H9 (cell line): ENCODE results near the gene NUBP1. TPM values are rescaled to one million over a fixed set of nuclear protein-coding genes. Genes with fewer than 3 reads are reported as not detected.

Experiments
- DNase-seq: peaks from one replicate; pipeline ENCODE4 v3.0.0-alpha.2; 2017
- H2AFZ ChIP-seq: one replicate; pipeline ENCODE4 v1.6.1; 2013; ENCODE audit warnings: mild to moderate bottlenecking, low read length, control low read depth, moderate library complexity
- H2AK5ac ChIP-seq: 2 replicates; pipeline ENCODE4 v1.6.1; 2013; ENCODE audit warnings: low read length, control low read depth, mixed read lengths; ENCODE audit not compliant: insufficient read length
- H2BK120ac ChIP-seq: one replicate; pipeline ENCODE4 v1.6.1; 2013; ENCODE audit warnings: low read depth, mild to moderate bottlenecking, low read length, control low read depth, inconsistent platforms; ENCODE audit not compliant: poor library complexity, severe bottlenecking
- H2BK12ac ChIP-seq: 2 replicates; pipeline ENCODE4 v1.6.1; 2013; ENCODE audit warnings: low read length, control low read depth, mixed read lengths, low read depth; ENCODE audit not compliant: insufficient read length
- H2BK15ac ChIP-seq: 2 replicates; pipeline ENCODE4 v1.6.1; 2013; ENCODE audit warnings: low read depth, low read length, control low read depth
- H2BK20ac ChIP-seq: one replicate; pipeline ENCODE4 v1.6.1; 2013; ENCODE audit warnings: low read depth, mild to moderate bottlenecking, low read length, control low read depth, inconsistent platforms; ENCODE audit not compliant: poor library complexity, severe bottlenecking
- H2BK5ac ChIP-seq: 2 replicates; pipeline ENCODE4 v1.6.1; 2013; ENCODE audit warnings: low read length, control low read depth, mixed read lengths; ENCODE audit not compliant: insufficient read length
- H3K14ac ChIP-seq: 2 replicates; pipeline ENCODE4 v1.6.1; 2013; ENCODE audit warnings: low read length, control low read depth; ENCODE audit not compliant: insufficient read depth
- H3K18ac ChIP-seq: 2 replicates; pipeline ENCODE4 v1.6.1; 2013; ENCODE audit warnings: low read depth, mild to moderate bottlenecking, mixed read lengths, low read length, control low read depth; ENCODE audit not compliant: insufficient read length
- H3K23ac ChIP-seq: 2 replicates; pipeline ENCODE4 v1.6.1; 2013; ENCODE audit warnings: low read length, control low read depth, mixed read lengths, low read depth; ENCODE audit not compliant: insufficient read length
- H3K23me2 ChIP-seq: 2 replicates; pipeline ENCODE4 v1.6.1; 2013; ENCODE audit warnings: low read depth, mild to moderate bottlenecking, mixed read lengths, low read length, control low read depth; ENCODE audit not compliant: insufficient read length, poor library complexity, severe bottlenecking
- H3K27ac ChIP-seq: 2 replicates; pipeline ENCODE4 v1.5.1; 2013; ENCODE audit warnings: low read length, control low read depth, mixed read lengths, low read depth; ENCODE audit not compliant: insufficient read length
- H3K27me3 ChIP-seq: 2 replicates; pipeline ENCODE4 v1.6.1; 2013; ENCODE audit warnings: low read length, control low read depth, inconsistent platforms; ENCODE audit not compliant: insufficient read depth
- H3K4ac ChIP-seq: 2 replicates; pipeline ENCODE4 v1.6.1; 2013; ENCODE audit warnings: low read depth, mild to moderate bottlenecking, control low read depth, inconsistent platforms, low read length, moderate library complexity
- H3K4me1 ChIP-seq: 2 replicates; pipeline ENCODE4 v1.6.1; 2013; ENCODE audit warnings: low read length, control low read depth, inconsistent platforms; ENCODE audit not compliant: insufficient read depth
- H3K4me2 ChIP-seq: 2 replicates; pipeline ENCODE4 v1.6.1; 2013; ENCODE audit warnings: low read length, control low read depth, mixed read lengths; ENCODE audit not compliant: insufficient read length, insufficient read depth
- H3K56ac ChIP-seq: 2 replicates; pipeline ENCODE4 v1.6.1; 2013; ENCODE audit warnings: low read depth, mild to moderate bottlenecking, mixed read lengths, low read length, control low read depth; ENCODE audit not compliant: insufficient read length
- H3K79me1 ChIP-seq: 2 replicates; pipeline ENCODE4 v1.6.1; 2013; ENCODE audit warnings: low read depth, mild to moderate bottlenecking, moderate library complexity, low read length, control low read depth, inconsistent platforms; ENCODE audit not compliant: insufficient read depth, poor library complexity, severe bottlenecking
- H3K79me2 ChIP-seq: 2 replicates; pipeline ENCODE4 v1.6.1; 2013; ENCODE audit warnings: low read length, control low read depth, inconsistent platforms; ENCODE audit not compliant: insufficient read depth
- H3K9ac ChIP-seq: 2 replicates; pipeline ENCODE4 v1.6.1; 2013; ENCODE audit warnings: low read length, control low read depth, mixed read lengths; ENCODE audit not compliant: insufficient read length; ENCODE audit errors: extremely low read depth
- H3K9me3 ChIP-seq: one replicate; pipeline ENCODE4 v1.6.1; 2013; ENCODE audit warnings: low read depth, low read length, inconsistent platforms; ENCODE audit not compliant: control insufficient read depth
- H3T11ph ChIP-seq: one replicate; pipeline ENCODE4 v1.6.1; 2013; ENCODE audit warnings: mild to moderate bottlenecking, low read length, control low read depth, inconsistent platforms
- H4K20me1 ChIP-seq: one replicate; pipeline ENCODE4 v1.6.1; 2013; ENCODE audit not compliant: control insufficient read depth, insufficient read length, insufficient read depth
- H4K5ac ChIP-seq: 2 replicates; pipeline ENCODE4 v1.6.1; 2013; ENCODE audit warnings: low read depth, mild to moderate bottlenecking, mixed read lengths, low read length, control low read depth; ENCODE audit not compliant: insufficient read length
- H4K8ac ChIP-seq: replicated peaks from 2 replicates; pipeline ENCODE4 v1.6.1; 2013; ENCODE audit warnings: low read length, control low read depth, mixed read lengths, low read depth; ENCODE audit not compliant: insufficient read length
- H4K91ac ChIP-seq: 2 replicates; pipeline ENCODE4 v1.6.1; 2013; ENCODE audit warnings: low read depth, mild to moderate bottlenecking, moderate library complexity, mixed read lengths, low read length, control low read depth; ENCODE audit not compliant: insufficient read length
- H3K27ac Mint-ChIP-seq, 3 experiments: 2 replicates in 2 of 3; 3 replicates in 1 of 3; pipeline ENCODE4 v1.8.0; 2020 to 2021; ENCODE audit warnings: mixed read lengths in 3 of 3, mild to moderate bottlenecking in 1 of 3, moderate library complexity in 1 of 3
- H3K27me3 Mint-ChIP-seq: 2 replicates; pipeline ENCODE4 v1.8.0; 2021; ENCODE audit warnings: low read depth, mild to moderate bottlenecking, moderate library complexity, mixed read lengths
- H3K36me3 Mint-ChIP-seq, 3 experiments: 2 replicates in 2 of 3; 3 replicates in 1 of 3; pipeline ENCODE4 v1.8.0; 2020 to 2021; ENCODE audit warnings: low read depth in 3 of 3, mixed read lengths in 3 of 3; ENCODE audit not compliant: insufficient read depth in 1 of 3
- H3K4me1 Mint-ChIP-seq, 2 experiments: 2 replicates each; pipeline ENCODE4 v1.8.0; 2020; ENCODE audit warnings: mixed read lengths in 2 of 2
- H3K4me3 Mint-ChIP-seq, 2 experiments: 2 replicates in 1 of 2; 3 replicates in 1 of 2; pipeline ENCODE4 v1.8.0; 2020 to 2021; ENCODE audit warnings: mild to moderate bottlenecking in 2 of 2, mixed read lengths in 2 of 2, moderate library complexity in 1 of 2
- H3K9me3 Mint-ChIP-seq, 2 experiments: 2 replicates in 1 of 2; 3 replicates in 1 of 2; pipeline ENCODE4 v1.8.0; 2020; ENCODE audit warnings: mild to moderate bottlenecking in 2 of 2, mixed read lengths in 2 of 2, moderate library complexity in 1 of 2
- WGBS: extraction: QIAGEN DNeasy Blood & Tissue Kit; methylation state at CpG from one replicate; pipeline ENCODE4 v1.1.7; 2013; ENCODE audit warnings: missing lambda C conversion rate, low lambda C conversion rate, mixed read lengths; ENCODE audit not compliant: insufficient read length; ENCODE audit errors: extremely low coverage; 5-methylcytosine and 5-hydroxymethylcytosine counted together
- total RNA-seq: library from RNA; stranded (reverse); gene quantifications from 2 replicates; pipeline ENCODE4 v1.2.1, GENCODE V29; 2021
- TF ChIP-seq, protein P1 (sequence below): fragments of 200-600 bp; sonication (generic); conservative IDR thresholded peaks from 3 replicates; pipeline ENCODE4 v1.8.0; 2021; ENCODE audit warnings: antibody characterized with exemption, mild to moderate bottlenecking

The NUBP1 gene
- total RNA-seq, 1 experiment from 2014 or later, result 36.5 TPM

DNA sequence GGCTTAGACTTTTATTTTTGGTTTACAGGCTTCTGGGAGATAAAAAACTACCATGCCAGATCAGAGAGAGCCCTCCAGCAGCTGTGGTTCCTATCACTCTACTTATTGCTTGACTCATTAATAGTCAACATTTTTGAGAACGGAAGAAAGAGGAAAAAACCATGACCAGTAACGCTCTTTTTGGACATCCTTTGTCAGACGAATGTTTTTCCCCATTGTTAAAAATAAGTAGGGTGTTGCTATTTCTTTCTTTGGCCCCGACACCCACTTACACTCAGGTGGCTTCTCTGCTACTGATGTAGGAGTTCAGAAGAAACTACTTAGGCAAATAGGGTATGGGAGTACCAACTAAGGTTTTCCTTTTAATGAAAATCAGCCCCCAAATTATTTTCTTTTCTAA is 47.4 kb downstream of the NUBP1 start:
- Histone ChIP-seq H3K27ac (no peak overlapping the region), H3K4ac (no peak overlapping the region), H3K27me3 (no peaks in the 10 kb centered on the region), H2BK120ac (no peak overlapping the region), H4K5ac (no peak overlapping the region), H2BK15ac (no peak overlapping the region), H3K4me1 (no peaks in the 10 kb centered on the region), H2BK20ac (no peak overlapping the region), H3T11ph (no peak overlapping the region), H3K14ac (no peak overlapping the region), H3K23me2 (no peaks in the 10 kb centered on the region), H3K23ac (no peak overlapping the region), H2BK12ac (no peak overlapping the region), H2AK5ac (no peak overlapping the region), H4K91ac (no peak overlapping the region), H2AFZ (no peak overlapping the region), H3K56ac (no peak overlapping the region), H3K4me2 (no peak overlapping the region), H3K9ac (no peak overlapping the region), H2BK5ac (no peak overlapping the region), H4K20me1 (no peaks in the 10 kb centered on the region), H4K8ac (no peak overlapping the region), H3K79me2 (no peaks in the 10 kb centered on the region), H3K9me3 (peaks cover 9% of the 10 kb centered on the region), H3K18ac (no peak overlapping the region), H3K79me1 (no peaks in the 10 kb centered on the region)
- peaks cover 22 to 29% of the 10 kb centered on the region in 2 experiments for H3K4me1 Mint-ChIP-seq
- no peak overlapping the region for H3K27ac Mint-ChIP-seq
- no peak overlapping the region for H3K4me3 Mint-ChIP-seq
- WGBS, result no CpG with 5 or more reads among the region's 4 CpGs
- DNase-seq, result no peak
- H3K9me3 Mint-ChIP-seq, result peaks cover 14 to 18% of the 10 kb centered on the region in 2 experiments
- no peaks in the 10 kb centered on the region; the same call in 1 of the 2 replicates for H3K27me3 Mint-ChIP-seq
- peaks cover 9 to 28% (median 14%) of the 10 kb centered on the region in 3 experiments for H3K36me3 Mint-ChIP-seq
- TF ChIP-seq, protein P1, sequence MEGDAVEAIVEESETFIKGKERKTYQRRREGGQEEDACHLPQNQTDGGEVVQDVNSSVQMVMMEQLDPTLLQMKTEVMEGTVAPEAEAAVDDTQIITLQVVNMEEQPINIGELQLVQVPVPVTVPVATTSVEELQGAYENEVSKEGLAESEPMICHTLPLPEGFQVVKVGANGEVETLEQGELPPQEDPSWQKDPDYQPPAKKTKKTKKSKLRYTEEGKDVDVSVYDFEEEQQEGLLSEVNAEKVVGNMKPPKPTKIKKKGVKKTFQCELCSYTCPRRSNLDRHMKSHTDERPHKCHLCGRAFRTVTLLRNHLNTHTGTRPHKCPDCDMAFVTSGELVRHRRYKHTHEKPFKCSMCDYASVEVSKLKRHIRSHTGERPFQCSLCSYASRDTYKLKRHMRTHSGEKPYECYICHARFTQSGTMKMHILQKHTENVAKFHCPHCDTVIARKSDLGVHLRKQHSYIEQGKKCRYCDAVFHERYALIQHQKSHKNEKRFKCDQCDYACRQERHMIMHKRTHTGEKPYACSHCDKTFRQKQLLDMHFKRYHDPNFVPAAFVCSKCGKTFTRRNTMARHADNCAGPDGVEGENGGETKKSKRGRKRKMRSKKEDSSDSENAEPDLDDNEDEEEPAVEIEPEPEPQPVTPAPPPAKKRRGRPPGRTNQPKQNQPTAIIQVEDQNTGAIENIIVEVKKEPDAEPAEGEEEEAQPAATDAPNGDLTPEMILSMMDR, result no peak
